NCI-H2029 treated with DMSO at 0.1 percent for 48 hours (cell line): Measurements from ENCODE around the gene ITIH5.
"Not testable (repeated sequence)": the region's sequence is repeated elsewhere in the genome, so short reads cannot be mapped to it uniquely, and the experiment has no call there.

Source experiments
- DNase-seq: peaks from one replicate; lab custom pipeline; 2025; lab: John Stamatoyannopoulos, UW

Gene ITIH5

DNA sequence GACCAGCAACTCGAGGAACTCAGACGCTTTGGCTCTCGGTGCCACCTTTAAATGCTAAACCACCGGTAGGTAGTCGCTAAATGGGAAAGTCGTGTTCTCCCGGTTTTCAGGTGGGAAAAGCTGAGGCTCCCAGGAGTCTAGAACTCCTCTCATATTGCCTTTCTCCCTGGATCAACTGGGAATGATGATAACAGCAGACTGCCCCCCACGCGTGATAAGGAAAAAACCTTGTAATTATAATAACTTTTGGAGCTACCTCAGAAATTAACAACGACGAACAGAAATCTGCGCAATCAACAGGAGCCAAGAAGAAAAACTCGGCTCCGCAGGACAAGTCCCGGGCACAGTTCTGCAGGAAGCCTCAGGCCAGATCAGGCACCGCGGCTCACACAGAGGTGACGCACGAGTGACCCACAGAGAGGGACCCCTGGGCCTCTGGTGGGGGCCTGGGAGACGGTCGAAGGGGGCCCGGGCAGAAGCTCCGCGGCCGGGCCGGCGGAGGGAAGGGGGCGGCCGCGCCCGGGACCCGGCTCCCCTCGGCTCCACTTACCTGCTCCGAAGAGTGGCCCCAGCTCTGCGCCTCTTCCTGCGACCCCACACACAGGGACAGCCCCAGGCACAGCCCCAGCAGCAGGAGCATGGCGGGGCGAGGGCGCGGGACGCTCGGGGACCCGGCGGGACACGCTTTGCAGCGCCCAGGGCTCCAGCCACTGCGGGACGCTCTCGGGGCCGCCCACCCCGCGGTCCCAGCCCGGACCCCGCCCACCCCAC, at the start of gene ITIH5:
TSS of gene ITIH5 (minus strand) at position 714 of the 771 bp plus-strand sequence. CDS start at position 640, 74 bp downstream.
- no peak for DNase-seq

DNA sequence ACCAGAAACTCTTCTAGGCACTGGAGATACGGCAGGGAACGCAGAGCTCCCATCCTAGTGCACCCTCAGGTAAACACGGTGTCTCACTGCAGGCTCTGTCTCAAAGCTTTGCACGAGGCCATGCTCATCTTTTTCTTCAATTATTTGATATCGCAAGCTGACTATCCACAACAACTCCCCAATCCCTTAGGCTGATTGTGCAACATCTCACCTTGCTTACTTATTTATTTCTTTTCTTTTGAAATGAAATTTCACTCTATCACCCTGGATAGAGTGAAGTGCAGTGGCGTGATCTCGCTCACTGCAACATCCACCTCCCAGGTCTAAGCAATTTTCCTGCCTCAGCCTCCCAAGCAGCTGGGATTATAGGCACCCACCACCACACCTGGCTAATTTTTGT, 48.7 kb upstream of the ITIH5 start:
- no peak for DNase-seq

DNA sequence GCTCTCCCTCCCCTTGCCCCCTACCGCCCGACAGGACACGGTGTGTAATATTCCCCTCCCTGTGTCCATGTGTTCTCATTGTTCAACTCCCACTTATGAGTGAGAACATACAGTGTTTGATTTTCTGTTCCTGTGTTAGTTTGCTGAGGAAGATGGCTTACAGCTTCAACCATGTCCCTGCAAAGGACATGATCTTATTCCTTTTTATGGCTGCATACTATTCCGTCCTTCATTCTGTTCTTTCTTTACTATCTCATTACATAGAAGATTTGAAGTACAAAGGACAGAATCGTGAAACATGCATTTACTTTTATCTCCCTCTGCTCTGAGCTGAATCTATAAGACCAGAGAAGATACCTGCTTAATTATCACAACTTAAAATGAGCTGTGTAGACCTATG, 44.3 kb upstream of the ITIH5 start:
- DNase-seq: not testable (repeated sequence)

DNA sequence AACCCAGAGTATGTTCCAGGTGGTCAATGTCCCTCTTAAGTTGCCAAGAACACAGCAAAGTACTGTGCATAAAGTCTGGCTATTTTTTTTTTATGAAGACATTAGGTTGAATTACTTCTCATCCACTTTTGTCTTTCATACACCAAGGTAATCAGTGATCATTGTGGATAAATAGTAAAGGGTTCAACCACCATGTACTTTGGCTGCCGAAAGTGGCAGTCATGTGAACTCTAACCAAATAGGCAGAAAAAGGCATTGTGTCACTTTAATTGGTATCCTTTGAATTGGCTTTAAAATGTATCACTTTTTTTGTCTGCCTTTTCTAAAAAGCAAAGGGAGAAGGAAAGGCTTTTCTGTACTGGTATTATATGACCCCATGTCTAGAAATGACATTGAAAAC, 43.7 kb upstream of the ITIH5 start:
- no peak for DNase-seq

DNA sequence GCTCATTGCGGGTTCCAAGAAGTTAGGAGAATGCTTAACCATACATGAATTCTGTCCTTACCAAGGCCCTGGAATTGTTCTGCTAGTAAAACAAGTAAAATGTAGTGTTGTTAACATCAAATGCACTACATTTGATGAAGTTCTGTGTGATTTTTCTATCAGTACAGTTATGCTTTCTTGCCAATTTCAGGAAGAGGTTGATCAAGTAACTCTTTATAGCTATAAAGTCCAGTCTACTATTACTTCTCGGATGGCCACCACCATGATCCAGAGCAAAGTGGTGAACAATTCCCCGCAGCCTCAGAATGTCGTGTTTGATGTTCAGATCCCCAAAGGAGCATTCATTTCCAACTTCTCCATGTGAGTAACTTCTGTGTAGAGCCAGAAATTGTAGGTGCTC, 42.1 kb upstream of the ITIH5 start:
- no peak for DNase-seq

DNA sequence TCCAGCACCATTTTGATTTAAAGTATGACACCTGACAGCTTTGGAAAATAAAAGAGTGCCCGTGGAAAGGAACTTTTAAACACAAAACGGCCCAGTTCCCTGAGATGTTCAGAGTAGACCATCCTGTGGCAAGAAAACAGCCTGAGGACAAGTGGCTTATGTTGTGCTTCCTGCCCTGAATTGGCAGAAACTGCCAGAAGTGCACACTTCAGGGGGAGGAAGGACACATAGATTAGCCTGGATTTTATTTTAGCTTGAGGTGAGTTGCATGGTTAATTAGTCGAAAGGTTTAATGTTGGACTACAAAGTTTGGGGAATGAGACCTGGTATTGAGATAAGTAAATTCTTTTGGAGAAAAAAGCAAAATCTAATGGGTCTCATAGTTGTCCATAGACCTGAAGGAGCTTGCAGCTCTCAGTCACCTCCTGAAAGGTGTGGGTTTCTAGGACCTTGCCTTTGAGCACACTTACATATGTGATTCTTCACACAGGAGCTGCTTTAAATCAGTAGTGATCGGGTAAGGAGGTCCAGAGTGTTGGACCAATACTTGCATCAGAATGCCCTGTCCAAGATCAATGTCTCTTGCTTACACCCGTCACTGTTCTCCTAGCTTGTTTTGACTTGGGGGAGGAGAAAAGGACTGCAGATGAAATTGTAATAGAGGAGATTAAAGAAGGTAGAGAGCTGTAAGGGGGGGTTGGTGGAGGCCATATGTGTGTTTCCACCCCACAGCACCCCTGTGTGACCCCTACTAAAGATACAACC, 41.3 kb upstream of the ITIH5 start:
- no peak for DNase-seq

DNA sequence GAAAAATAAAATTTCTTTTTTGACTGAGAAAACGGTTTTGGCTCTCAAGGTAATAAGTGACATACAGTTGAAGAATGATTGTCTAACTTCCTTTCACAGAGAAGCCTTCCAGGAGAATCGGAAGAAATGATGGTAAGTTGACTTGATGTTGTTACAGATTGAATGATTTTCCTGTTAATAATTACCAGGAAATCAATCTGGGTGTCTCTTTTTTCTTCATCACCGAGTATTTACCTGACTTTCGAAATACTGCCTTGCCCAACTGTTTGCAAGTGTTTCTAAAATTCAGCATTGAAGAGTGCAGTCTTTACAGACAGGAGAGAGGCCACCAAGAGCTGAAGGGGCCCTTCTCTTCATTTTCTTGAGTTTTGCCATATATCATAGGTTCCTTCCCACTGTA, 40.3 kb upstream of the ITIH5 start:
- DNase-seq: no peak

DNA sequence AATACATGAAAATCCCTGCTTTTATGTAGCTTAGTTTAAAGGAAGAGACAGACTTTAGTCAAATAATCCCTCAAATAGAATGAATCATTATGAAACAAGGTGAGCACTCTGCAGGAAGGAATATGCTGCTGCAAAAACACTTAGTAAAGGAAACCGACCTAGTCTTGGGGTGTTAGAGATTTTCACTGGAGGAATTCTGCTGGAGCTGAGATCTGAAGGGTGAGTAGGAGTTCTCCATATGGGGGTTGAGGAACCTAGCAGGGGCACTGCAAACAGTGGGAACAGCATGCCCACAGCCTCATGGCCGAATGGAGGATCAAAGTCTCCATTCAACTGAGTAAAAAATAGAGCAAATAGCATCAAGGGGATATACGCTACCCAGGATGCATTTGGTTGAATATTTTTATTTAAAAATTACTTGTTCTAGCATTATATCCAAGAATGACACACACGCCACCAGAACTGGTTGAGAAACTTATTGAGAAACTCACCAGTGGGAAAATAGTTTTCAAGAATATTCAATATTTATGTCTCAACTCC, 39.8 kb upstream of the ITIH5 start:
- DNase-seq: no peak

DNA sequence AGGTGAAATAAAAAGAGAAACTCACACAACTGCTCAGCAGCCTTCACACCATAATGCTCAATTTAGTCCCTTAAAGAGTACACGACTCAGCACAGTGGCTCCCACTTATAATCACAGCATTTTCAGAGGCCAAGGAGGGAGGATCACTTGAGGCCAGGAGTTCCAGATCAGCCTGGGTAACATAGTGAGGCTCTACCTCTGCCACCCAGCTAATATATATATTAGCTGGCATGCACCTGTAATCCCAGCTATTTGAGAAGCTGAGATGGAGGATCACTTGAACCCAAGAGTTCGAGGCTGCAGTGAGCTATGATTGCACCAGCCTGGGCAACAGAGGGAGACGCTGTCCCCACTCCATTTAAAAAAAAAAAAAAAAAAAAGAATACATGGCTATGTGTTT, 38.6 kb upstream of the ITIH5 start:
- no peak for DNase-seq

DNA sequence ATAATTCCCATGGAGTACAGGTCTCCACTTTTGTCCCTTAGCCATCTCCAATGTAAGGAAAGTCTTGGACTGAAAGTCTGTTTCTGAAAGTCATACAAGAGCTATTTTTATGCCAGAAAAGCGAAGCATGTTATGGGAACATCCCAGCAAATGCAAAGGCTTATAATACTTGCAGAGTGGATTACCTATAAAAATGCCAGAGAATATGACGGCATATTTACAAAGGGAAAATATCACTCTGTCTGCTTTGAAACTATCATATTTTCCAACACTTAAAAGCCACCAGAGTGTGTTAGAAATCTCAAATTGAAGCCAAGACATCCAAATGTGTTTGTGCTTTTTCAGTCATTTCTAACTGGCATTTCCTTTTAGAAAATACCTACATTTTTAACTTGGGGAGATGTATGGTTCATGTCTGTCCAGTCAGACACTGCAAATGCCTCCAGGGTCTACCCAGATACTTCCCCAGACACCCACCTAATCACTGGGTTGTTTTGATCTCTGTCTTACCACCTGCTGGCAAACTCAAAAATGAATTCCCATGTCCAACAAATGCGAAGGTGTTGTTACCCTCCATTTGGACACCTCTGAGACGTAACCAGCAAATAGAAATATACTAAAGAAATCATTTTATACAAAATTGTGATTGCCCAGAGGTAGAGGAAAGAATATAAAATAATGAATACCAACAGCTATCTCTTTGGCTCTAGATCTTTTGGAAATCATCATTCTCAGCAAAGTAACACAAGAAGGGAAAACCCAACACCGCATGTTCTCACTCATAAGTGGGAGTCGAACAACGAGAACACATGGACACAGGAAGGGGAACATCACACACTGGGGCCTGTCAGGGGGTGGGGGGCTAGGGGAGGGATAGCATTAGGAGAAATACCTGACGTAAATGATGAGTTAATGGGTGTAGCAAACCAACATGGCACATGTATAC, 37.6 kb upstream of the ITIH5 start:
- no peak for DNase-seq

DNA sequence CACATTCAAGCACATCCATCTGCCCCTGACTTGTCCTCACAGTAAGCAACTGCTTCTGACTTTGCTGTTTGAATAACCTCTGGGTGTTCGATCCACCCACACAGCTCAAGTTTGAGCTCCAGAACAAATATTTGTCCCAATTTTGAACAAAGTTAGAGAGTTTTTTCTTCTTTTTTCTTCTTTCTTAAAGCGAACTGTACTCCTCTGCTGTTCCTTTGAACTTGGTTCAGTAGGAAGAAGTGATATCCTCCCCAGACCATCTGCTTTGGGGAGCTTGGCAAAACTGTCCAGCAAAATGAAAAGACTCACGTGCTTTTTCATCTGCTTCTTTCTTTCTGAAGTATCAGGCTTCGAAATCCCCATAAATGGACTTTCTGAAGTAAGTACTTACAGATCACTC, 36.4 kb upstream of the ITIH5 start, which contains the start of gene ITIH2:
TSS of gene ITIH2 (plus strand) at position 177 of the 400 bp plus-strand sequence. CDS start at position 296, 119 bp downstream.
- no peak for DNase-seq

DNA sequence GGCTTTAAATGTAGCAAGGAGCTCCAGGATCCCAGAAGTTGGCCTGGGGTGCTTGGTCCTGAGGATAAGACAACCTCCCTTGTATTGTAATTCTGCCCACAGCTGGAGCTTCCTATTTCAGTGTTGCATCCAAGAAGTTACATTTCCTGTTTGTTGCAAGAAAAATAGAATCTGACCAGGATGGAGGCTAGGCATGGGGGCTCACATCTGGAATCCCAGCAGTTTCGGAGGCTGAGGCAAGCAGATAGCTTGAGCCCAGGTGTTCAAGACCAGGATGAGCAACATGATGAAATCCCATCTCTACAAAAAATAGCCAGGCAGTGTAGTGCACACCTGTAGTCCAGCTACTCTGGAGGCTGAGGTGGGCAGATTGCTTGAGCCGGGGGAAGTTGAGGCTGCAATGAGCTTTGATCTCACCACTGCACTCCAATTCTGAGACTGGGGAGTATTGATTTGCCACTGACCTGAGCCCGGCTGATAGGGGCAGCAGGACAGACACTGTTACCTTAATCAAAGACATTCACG, 35.6 kb upstream of the ITIH5 start:
- no peak for DNase-seq

DNA sequence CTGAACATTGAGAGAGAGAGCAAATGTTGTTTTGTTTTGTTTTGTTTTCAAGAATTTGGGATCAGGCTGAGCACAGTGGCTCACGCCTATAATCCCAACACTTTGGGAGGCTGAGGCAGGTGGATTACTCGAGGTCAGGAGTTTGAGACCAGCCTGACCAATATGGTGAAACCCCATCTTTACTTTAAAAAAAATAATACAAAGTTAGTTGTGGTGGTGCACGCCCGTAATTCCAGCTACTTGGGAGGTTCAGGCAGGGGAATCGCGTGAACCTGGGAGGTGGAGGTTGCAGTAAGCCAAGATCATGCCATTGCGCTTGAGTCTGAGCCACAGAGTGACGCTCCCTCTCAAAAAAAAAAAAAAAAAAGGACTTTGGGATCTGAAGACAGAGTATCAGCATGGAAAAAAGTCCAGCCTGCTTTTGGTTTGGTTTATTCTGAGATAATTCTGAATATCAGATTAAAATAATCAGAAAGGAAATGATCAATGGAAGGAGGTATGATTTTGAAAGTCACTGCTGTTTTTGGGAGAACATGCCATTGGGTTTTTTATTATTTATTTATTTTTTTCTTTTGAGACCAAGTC, 34.5 kb upstream of the ITIH5 start:
- no peak for DNase-seq

DNA sequence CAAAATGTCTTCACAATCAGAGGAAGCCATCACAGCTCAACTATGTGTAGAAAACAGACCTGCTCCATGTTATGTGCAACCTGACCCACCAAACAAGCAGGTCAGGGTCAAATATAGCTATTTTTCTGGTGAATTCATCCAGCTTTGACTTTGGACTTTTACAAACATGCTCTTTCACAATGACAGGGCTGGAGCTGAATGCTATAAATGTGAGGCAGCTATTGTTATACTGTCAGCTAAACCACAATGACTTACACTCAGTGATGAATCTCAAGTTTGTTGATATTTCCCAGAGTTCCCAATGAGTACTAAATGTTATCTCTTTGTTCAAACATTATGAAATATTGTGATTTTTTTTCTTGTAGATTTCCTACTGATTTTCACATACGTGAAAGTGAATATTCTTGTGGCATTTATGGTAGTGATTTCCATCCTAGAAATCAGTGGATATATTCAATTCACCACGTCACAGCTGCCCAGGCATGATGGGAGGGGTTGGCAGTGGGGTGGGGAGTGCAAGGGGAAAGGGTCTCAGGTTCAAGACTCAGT, 33.9 kb upstream of the ITIH5 start:
- no peak for DNase-seq

DNA sequence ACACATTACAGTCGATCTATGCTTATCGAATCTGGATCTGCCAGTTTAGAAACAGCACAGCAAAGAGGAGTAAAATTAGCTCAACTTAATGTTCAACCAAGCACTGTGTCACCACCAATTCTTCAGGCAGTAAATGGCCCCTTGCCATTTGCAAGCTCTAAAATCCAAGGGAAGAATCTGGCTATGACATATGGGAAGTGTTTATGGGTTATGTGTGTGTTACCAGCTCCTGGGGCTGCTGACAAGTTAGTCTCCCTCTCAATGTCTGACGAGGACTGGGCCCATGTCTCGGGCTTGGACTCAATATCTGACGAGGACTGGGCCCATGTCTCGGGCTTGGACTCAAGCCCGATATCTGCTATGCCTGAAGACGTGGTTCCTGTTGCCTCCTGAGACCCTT, 30.7 kb upstream of the ITIH5 start:
- DNase-seq: no peak

DNA sequence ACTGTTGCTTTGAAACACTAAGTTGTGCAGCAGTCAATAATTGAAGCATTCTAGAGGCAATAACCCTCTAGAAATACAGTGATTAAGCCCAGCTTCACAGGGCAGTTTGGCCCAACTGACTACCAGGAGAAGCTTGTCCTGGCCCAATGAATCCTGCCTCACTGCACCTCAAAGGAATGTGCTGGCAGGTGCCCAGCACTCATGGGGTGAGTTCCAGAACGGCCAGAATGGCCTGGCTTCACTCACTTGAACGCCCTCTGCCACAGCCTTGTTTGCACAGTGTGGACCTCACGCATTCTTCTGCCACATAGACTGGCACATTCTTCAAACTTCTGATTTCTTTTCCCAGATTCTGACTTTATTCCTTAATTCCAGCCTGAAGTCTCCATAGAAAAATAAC, 29.8 kb upstream of the ITIH5 start:
- DNase-seq: no peak

DNA sequence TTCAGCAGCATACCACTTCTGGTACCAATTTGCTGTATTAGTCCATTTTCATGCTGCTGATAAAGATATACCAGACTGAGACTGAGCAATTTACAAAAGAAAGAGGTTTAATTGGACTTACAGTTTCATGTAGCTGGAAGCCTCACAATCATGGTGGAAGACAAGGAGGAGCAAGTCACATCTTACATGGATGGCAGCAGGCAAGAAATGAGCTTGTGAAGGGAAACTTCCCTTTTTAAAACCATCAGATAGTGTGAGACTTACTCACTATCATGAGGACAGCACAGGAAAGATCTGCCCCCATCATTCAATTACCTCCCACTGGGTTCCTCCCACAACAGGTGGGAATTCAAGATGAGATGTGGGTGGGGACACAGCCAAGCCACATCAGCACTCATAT, 26.4 kb upstream of the ITIH5 start:
- not testable (repeated sequence) for DNase-seq

DNA sequence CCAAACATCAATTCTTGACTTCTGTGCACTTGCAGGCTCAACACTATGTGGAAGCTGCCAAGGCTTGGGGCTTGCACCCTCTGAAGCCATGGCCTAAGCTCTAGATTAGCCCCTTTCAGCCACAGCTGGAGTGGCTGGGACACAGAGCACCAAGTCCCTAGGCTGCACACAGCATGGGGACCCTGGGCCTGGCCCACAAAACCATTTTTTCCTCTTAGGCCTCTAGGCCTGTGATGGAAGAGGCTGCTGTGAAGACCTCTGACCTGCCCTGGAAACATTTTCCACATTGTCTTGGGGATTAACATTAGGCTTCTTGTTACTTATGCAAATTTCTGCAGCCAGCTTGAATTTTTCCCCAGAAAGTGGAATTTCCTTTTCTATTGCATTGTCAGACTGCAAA, 25.6 kb upstream of the ITIH5 start:
- DNase-seq: not testable (repeated sequence)

DNA sequence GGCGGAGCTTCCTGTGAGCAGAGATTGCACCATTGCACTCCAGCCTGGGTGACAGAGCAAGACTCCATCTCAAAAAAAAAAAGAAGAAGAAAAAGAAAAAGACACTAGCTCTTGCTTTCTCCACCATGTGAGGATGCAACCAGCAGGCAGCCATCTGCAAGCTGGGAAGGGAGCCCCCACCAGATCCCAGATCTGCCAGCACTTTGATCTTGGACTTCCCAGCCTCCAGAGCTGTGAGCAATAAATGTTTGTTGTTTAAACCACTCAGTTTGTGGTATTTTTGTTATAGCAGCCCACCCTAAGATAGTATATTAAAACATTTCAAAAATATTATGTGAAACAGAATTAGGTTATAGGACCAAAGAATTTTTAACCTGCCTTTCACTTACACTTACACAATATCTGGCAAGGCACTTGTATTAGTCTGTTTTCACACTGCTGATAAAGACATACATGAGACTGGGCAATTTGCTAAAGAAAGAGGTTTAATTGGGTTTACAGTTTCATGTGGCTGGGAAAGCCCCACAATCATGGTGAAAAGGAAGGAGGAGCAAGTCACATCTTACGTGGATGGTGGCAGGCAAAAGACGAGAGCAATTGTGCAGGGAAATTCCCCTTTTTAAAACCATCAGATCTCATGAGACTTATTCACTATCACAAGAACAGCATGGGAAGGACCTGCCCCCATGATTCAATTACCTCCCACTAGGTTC, 24.3 kb upstream of the ITIH5 start:
- not testable (repeated sequence) for DNase-seq

DNA sequence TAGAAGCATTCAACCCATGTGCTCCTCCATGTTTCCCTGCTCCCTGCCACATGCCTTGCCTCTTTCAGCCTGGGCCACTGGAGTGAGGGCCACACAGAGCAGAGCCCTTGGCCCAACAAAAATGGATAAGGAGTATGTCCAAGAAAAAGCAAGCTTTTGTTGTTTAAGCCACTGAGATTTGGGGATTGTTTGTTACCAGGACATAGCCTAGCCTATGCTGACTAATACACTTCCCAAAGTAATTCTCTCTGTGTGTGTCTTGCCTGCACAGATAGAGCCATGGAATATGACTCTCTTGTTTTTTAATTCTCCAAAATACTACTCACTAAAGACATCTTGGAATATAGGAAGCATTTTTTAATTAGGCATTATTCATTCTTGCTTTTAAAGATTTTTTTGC, 22.8 kb upstream of the ITIH5 start:
- DNase-seq: no peak
